Vagina (tissue), 2 donors: ENCODE results near the gene STC2.

Source experiments
- POLR2AphosphoS5 ChIP-seq, 2 donors: sonication (generic); formaldehyde crosslinking; IDR thresholded peaks; one replicate each; pipeline ENCODE4 v1.9.0; 2017; ENCODE audit warnings: antibody characterized with exemption in 2 of 2, mild to moderate bottlenecking in 2 of 2, low read depth in 1 of 2; ENCODE audit not compliant: insufficient read depth in 1 of 2
- TF ChIP-seq, protein P1 (sequence below), 3 experiments: fragments of 450-650 bp in 2 of 3; fragments of 200-600 bp in 1 of 3; sonication (generic) in 1 of 3; IDR thresholded peaks; one replicate each; pipeline ENCODE4 v1.5.1; 2017 to 2019; ENCODE audit warnings: antibody characterized with exemption in 3 of 3, mild to moderate bottlenecking in 2 of 3, moderate library complexity in 2 of 3

DNA sequence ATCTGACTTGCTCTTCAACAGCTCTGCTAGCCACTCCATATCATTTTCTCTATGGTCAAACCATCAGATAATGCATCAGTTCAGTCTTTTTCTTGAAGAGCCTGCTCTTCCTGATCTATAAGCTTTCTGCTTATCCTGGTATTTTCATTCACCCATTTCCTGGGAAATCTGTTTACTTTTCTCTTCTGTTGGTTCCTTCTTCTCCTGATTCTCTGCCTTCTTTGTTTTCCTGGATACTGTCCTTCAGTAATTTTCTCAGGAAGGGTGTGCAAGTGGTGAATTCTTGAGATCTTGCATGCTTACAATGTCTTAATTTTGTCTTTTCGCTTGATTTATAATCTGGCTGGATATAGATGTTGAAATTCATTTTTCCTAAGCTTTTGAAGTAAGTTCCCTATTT, 53.4 kb downstream of the STC2 start:
- TF ChIP-seq, protein P1, sequence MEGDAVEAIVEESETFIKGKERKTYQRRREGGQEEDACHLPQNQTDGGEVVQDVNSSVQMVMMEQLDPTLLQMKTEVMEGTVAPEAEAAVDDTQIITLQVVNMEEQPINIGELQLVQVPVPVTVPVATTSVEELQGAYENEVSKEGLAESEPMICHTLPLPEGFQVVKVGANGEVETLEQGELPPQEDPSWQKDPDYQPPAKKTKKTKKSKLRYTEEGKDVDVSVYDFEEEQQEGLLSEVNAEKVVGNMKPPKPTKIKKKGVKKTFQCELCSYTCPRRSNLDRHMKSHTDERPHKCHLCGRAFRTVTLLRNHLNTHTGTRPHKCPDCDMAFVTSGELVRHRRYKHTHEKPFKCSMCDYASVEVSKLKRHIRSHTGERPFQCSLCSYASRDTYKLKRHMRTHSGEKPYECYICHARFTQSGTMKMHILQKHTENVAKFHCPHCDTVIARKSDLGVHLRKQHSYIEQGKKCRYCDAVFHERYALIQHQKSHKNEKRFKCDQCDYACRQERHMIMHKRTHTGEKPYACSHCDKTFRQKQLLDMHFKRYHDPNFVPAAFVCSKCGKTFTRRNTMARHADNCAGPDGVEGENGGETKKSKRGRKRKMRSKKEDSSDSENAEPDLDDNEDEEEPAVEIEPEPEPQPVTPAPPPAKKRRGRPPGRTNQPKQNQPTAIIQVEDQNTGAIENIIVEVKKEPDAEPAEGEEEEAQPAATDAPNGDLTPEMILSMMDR (IDR thresholded peaks at IDR 0.05) = no peak
- TF ChIP-seq POLR2AphosphoS5 (IDR thresholded peaks at IDR 0.05; ENCODE audit: insufficient read depth in 1 of 2, low read depth in 1 of 2) = no peak
